GM10847 (cell line): ENCODE data around the gene ELMO3.

ENCODE experiments used
- POLR2A ChIP-seq: IDR thresholded peaks from 2 replicates; pipeline ENCODE4 v1.6.1; 2011; ENCODE audit not compliant: insufficient read length; ENCODE audit errors: extremely low read depth

ELMO3 gene

GRCh38 chr16:67195676-67196075, 3.3 kb upstream of the ELMO3 start:
- TF ChIP-seq POLR2A: no peak

- no peak for TF ChIP-seq POLR2A
Measured at GRCh38 chr16:67196881-67197280, 2.0 kb upstream of the ELMO3 start.

GRCh38 chr16:67197704-67198103, 1.2 kb upstream of the ELMO3 start:
- TF ChIP-seq POLR2A: no peak

- no peak for TF ChIP-seq POLR2A
Measured at GRCh38 chr16:67198238-67198734, 645 bp upstream of the ELMO3 start.

GRCh38 chr16:67199808-67200198, 872 bp downstream of the ELMO3 start:
- TF ChIP-seq POLR2A: no peak

- TF ChIP-seq POLR2A: no peak
Measured at GRCh38 chr16:67200491-67200890, 1.6 kb downstream of the ELMO3 start.

GRCh38 chr16:67201411-67202345, 2.7 kb downstream of the ELMO3 start:
- no peak for TF ChIP-seq POLR2A

GRCh38 chr16:67202426-67202825, 3.5 kb downstream of the ELMO3 start:
- no peak for TF ChIP-seq POLR2A

GRCh38 chr16:67202956-67203493, 4.1 kb downstream of the ELMO3 start:
- no peak for TF ChIP-seq POLR2A

- TF ChIP-seq POLR2A: no peak
Measured at GRCh38 chr16:67204076-67204475, 5.1 kb downstream of the ELMO3 start.

- no peak for TF ChIP-seq POLR2A
Measured at GRCh38 chr16:67206129-67206837, 7.4 kb downstream of the ELMO3 start.

GRCh38 chr16:67206838-67207248, 7.9 kb downstream of the ELMO3 start:
- no peak for TF ChIP-seq POLR2A

- TF ChIP-seq POLR2A: no peak
Measured at GRCh38 chr16:67207249-67208091, 8.5 kb downstream of the ELMO3 start.

- TF ChIP-seq POLR2A: no peak
Measured at GRCh38 chr16:67208154-67208896, 9.4 kb downstream of the ELMO3 start.
